Subcutaneous adipose tissue (tissue), 4 donors: ENCODE measurements around the gene TOMM6. TPM values are rescaled to one million over a fixed set of nuclear protein-coding genes. Genes with fewer than 3 reads are reported as not detected.

ENCODE experiments used
- total RNA-seq, 4 donors: library from RNA; depleted of rRNA; stranded (reverse); fragments of >200 nt; gene quantifications; one replicate each; pipeline ENCODE4 v1.1.0, GENCODE V29; 2016
- TF ChIP-seq, protein P1 (sequence below): fragments of 450-650 bp; IDR thresholded peaks from one replicate; pipeline ENCODE4 v1.5.1; 2016; ENCODE audit warnings: low read depth, mild to moderate bottlenecking, control low read depth, antibody characterized with exemption, moderate library complexity

TOMM6 gene
- total RNA-seq, 4 donors from 2014 or later = 74.9 to 164 (median 94.5) TPM

DNA sequence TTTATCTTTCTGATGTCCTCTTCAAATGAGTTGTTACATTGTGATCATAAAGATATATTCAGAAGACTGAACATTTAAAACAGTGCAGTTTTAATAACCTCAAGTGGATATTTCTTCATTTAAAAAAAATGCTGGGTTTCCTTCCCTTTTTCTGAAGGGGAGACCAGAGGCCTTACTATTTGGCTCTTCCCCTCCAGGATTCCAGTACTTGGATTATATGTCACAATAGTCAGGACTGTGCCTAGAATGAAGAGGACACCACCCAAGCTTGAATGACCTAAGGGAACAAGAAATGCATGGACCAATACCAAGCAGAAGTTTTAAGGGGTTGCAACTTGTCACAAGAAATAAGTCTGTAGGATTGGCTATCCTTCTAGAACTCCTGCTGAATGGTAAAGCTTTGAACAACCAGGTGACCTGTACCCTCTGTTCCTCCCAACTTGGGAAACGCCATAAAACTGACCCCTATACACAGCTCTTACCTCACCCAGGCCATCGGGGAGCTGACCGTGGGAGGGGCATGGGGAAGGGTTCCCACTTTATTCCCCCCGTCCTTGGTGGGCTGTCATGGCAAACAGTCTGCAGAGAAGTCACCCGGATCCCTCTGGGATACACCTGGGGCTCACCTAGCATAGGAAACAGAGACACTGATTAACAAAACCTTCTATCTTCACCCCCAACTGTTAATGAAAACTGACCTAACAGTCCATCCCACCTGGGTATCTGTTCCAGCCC, 9.8 kb upstream of the TOMM6 start:
- TF ChIP-seq, protein P1, sequence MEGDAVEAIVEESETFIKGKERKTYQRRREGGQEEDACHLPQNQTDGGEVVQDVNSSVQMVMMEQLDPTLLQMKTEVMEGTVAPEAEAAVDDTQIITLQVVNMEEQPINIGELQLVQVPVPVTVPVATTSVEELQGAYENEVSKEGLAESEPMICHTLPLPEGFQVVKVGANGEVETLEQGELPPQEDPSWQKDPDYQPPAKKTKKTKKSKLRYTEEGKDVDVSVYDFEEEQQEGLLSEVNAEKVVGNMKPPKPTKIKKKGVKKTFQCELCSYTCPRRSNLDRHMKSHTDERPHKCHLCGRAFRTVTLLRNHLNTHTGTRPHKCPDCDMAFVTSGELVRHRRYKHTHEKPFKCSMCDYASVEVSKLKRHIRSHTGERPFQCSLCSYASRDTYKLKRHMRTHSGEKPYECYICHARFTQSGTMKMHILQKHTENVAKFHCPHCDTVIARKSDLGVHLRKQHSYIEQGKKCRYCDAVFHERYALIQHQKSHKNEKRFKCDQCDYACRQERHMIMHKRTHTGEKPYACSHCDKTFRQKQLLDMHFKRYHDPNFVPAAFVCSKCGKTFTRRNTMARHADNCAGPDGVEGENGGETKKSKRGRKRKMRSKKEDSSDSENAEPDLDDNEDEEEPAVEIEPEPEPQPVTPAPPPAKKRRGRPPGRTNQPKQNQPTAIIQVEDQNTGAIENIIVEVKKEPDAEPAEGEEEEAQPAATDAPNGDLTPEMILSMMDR = no peak

- TF ChIP-seq, protein P1 = no peak
These were observed 8.6 kb upstream of the TOMM6 start for GRCh38 chr6:41778895-41779294.

GRCh38 chr6:41779336-41779735, 8.2 kb upstream of the TOMM6 start:
- TF ChIP-seq, protein P1 = no peak

DNA sequence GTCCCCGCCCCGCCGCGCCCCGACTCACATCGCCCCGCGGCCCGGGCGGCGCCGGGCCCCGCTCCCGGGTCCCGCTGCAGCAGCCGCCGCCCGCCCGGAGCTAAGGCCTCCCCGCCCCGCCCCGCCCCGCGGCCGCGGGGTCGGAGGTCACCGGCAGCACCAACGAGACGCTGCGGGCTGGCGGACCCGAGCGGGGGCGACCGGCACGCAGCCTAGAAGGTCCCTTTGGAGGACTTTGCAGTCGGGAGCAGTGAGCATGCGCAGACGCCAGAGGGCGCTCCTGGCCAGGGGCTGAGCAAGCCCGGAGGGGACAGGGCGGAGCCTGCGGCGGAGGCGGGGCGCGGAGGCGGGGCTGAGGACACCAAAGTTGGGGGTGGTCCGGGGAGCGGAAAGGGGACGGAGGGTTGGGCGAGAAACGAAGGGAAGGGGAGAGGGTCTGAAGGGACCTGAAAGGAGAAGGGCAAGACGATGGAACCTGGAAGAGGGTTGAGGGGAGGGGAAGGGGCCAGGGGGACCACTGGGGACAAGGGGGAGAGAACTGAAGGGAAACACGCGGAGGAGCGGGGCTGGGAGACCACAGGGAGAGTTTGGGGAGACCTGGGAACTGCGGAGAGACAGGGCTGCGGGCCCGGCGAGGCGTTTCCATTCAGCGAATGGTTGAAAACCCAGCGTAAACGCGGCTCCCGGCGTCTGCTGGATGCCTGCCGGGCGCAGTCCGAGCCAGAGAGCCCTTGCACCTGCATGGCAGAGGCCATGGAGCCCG, 7.5 kb upstream of the TOMM6 start, which contains the start of gene FRS3:
Gene FRS3, minus strand, starts transcription at position 113 of the 763 bp plus-strand sequence. CDS start 2,913 bp downstream, outside the sequence.
- TF ChIP-seq, protein P1 = no peak

GRCh38 chr6:41780551-41781365, 6.7 kb upstream of the TOMM6 start, which contains the start of gene PRICKLE4:
TSS of gene PRICKLE4 (plus strand) at chr6:41780782. CDS start at chr6:41783474, 2,692 bp downstream.
- TF ChIP-seq, protein P1 = no peak

- TF ChIP-seq, protein P1 = no peak
These were observed 6.1 kb upstream of the TOMM6 start for GRCh38 chr6:41781366-41781730.
